Stimulated activated CD4-positive, alpha-beta T cell treated with anti-CD3 and anti-CD28 coated beads, Interleukin-2, amount 100 ng/mL, for 24 hours (primary cell): Measurements from ENCODE around the gene FNDC8.
"Not testable (repeated sequence)": the region's sequence is repeated elsewhere in the genome, so short reads cannot be mapped to it uniquely, and the experiment has no call there.

ENCODE experiments used
- DNase-seq, 2 donors: peaks; one replicate each; pipeline ENCODE4 v3.0.0-alpha.2; 2020

Gene FNDC8

DNA sequence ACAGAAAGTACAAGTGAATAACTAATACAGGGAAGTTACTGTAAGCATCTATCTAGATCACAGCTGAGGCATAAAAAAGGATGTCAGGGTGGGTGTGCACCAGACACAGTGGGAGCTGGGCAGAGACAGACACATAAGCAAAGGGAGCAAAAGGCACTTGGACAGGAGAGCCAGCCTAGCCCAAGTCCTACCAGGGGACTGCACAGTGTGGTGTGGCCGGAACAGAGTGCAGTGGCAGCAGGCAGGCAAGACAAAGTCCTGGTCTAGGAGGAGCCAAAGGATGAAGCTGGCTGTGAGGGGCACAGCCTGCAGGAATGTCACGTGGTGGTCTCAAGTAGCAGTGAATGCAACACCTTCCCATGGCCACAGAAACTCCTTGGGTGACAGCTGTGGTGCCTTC lies 23.6 kb upstream of the FNDC8 start:
- no peak for DNase-seq

DNA sequence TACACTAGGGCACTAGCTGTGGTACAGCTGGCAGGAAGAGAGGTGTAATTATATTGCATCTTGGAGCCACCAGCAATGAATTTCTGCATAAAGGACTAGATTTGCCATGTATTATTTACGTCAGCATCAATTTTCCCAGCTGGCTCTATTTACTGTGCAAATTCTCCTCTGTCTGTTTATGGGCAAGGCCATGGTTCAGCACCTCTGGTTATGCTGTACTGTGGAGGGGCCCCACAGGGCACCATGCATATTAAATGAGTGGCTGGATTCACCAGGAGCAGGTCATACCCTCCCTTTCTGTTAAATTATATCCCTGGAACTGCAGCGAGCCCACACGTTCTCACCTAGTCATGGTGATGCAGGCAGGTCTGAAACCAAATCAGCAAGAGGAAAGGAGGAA lies 21.5 kb upstream of the FNDC8 start:
- DNase-seq = no peak

DNA sequence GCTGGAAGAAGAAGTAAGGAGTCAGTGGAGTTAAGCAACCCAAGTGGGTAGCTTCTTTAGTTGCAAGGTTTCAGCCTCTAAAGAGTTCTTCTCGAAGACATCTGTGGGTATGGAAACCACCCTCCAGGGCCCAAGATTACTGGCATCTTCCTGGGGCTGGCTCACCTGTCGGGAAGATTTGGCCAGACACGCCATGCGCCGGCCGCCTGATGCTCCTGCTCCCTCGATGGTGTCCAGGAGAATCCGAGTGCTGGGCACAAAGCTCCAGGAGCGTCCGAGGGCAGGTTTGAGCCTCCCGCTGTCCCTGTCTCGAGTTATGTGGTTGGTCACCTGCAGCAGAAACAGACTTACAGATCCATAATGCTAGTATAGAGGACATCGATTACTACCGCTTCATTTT lies 20.4 kb upstream of the FNDC8 start:
- DNase-seq = no peak

DNA sequence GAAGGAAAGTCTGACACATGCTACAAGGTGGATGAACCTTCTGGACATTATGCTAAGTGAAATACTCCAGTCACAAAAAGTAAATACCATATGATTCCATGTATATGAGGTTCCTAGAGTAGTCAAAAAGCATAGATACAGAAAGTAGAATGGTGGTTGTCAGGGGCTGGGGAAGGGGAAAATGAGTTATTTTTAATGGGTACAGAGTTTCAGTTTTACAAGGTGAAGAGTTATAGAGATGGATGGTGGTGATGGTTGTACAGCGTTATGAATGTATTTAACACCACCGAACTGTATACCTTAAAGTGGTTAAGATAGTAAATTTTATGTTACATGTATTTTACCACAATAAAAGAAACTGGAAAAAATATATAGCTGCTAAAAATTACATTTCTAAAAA lies 19.7 kb upstream of the FNDC8 start:
- no peak for DNase-seq

DNA sequence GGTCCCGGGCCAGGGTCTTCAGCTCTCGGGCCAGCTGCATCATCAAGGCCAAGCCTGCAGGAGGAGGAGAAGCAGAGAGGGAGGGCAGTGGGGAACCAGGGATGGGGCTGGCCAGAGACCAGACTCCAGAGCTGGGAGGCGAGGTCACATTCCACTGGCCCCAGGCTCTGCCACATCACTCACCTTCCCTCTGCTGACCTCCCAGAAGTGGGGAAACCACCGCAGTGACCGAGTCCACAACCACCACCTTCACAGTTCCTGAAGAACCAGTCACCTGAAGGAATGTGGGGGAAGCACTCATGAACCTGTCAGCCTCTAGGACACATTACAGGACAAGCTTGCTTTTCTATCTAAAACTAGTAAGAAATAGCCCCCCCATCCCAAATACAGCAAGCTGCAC lies 18.1 kb upstream of the FNDC8 start:
- no peak for DNase-seq

DNA sequence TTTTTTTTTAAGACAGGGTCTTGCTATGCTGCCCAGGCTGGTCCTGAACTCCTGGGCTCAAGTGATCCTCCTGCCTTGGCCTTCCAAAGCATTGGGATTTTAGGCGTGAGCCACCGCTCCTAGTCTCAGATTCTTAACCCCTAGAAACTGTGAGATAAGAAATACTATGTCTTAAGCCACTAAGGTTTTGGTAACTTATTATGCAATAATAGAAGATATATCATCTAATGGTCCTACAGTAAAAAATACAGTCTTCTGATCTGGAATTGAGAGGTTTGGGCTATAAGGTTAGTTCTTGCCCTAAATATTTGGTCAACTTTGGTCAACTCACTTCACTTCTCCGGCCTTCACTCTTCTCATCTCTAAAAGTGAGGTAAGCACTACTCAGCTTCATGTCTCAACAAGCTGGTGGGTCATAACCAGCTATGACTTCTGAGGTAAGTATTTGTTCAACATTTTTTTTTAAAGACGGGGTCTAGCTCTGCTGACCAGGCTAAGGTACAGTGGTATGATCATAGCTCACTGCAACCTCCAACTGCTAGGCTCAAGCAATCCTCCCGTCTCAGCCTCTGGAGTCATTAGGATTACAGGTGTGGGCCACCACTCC lies 16.5 kb upstream of the FNDC8 start:
- DNase-seq = no peak

DNA sequence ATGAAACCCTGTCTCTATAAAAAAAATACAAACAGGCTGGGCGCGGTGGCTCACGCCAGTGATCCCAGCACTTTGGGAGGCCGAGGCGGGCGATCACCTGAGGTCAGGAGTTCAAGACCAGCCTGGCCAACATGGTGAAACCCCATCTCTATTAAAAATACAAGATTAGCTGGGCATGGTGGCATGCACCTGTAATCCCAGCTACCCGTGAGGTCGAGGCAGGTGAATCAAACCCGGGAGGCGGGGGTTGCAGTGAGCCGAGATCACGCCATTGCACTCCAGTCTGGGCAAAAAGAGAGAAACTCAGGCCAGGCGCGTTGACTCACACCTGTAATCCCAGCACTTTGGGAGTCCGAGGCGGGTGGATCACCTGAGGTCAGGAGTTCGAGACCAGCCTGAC lies 10.6 kb upstream of the FNDC8 start:
- not testable (repeated sequence) for DNase-seq

DNA sequence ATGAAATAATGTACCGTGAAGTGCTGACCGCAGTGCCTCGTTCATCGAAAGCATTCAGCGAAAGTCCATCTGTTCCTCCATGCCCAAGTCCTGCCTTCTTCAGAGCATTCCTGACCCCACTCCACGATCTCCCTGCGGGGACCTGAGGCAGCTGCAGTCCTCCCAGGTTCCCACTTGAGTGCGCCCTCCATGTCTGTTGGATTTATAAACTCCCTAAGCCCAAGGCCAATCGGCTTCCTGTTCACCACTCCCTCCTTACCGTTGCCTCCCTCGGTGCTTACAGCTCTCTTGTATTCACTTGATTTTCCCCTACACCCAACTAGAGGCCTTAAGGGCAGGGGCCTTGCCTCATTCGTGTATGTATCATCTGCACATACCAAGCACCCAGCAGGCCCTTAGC lies 4.6 kb upstream of the FNDC8 start:
- no peak for DNase-seq

DNA sequence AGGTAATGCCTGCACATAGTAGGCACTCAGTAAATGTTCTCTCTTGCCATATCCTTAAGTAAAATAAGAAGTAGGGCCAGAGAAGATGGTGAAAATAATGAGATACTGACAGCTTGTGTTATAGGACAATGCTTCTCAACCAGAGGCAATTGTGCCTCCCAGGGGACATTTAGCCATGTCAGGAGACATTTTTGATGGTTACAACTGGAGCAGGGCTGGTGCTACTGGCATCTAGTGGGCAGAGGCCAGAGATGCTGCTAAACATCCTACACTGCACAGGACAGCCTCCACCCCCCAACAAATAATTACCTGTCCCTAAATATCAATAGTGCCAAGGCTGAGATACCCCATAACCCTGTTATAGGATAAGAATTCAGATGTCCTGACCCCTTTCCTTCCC lies 3.4 kb upstream of the FNDC8 start:
- peak in 1 of 2 donors; percentile 36 for DNase-seq

DNA sequence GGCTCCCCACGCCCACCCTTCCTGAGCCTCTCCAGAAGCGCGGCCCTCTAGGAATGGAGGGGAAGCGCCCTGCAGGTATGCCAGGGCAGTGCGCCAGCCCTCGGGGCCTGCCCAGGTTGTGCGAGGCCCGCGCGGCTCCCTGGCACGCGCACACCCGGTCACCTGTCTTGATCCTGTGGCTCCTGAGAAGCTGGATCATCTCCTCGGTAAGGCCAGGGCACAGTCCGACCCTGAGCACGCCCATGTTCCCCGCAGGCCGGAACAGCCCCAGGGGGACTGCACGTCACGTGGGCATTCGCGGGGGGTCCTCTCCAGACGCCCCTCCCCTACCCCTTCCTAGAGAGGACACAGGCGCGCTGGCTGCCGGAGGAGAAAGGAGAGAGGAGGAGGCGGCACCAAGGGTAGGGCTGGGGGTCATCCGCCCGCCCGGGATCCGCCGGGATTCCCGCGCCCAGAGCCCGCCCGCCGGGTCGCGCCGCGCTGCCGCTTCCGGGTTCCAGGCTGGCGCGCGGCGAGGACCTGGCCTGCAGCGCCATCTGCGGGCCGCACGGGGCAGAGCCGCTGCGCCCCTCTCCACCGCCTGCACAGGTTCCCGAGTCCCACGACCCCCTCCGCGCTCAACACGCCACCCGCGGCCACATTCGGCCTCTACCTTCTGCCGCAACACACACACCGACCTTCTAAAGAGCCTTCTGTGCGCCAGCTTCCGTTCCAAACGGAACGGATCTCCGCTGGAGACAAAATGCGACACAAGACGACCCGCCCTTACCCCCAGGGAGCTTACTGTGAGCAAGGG lies 1.8 kb upstream of the FNDC8 start, which contains the start of gene RAD51D:
Gene RAD51D, minus strand, starts transcription at position 491 of the 796 bp plus-strand sequence. Its CDS starts 247 bp downstream, at position 244.
- peak; percentile 78 to 85 for DNase-seq

DNA sequence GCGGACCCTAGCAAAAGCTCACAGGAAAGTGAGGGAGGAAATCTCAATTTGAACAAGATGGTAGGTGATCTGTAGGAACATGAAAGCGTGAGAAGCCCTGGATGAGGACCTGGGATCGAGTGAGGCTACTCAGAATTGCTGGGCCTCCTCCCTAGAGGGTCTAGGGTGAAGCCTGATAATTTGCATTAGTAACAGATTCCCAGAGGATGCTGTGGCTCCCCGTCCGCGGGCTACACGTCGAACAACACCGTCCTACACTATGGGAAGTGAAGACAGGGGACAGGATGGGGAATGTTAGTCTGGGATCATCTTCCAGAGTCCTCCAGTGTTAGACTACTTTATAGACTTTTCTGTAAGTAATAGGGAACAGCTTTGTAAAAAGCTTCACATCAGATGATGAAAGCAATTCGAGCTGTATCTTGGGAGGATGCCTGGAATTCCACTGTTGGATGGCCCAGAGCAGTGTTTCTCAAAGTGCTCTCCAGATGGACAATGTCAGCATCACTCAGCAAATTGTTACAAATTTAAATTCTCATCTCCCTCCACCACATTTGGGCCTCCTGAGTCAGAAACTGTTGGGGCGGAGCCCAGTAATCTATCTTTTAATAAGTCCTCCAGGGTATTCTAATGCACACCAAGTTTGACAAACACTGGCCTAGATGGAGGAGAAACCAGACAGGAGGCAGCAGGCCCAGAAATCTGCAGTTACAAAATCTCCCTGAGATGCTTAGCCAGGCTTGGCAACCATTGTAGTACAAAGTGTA lies 6.5 kb downstream of the FNDC8 start:
- DNase-seq = no peak

DNA sequence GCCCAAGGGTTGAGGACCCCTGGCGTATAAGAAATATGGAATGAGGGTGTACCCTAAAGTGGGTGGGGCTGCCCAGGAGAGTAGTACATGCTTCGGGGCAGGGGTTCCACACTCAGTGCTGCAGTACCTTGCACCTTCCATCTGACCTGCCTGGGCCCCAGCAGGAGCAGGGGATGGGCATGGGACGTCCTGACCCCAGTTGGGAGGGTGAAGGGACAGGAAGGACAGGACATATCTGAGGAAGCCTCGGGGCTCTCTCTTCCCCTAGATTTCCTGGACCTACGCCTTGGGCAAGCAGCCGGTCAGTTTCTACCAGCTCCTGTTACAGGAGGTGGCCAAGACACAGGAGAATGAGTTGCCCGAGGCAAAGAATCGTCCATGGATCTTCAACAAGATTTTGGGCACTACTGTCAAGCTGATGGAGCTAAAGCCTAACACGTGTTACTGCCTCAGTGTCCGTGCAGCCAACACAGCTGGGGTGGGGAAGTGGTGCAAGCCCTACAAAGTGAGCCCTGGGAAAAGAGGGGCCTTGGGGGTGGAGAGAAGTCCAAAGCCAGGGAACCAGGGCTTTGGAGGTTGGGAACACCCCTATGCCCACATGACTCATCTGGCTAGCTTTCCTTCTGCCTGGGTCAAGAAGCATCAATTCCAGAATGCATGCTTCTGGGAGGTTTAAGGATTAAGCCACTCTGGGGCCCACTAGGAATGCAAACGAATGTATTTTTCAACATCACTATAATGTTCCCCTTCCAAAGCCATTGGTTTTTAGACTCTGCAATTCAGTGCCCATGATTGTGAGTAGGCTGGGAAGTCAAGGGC lies 7.9 kb downstream of the FNDC8 start:
- DNase-seq = no peak

DNA sequence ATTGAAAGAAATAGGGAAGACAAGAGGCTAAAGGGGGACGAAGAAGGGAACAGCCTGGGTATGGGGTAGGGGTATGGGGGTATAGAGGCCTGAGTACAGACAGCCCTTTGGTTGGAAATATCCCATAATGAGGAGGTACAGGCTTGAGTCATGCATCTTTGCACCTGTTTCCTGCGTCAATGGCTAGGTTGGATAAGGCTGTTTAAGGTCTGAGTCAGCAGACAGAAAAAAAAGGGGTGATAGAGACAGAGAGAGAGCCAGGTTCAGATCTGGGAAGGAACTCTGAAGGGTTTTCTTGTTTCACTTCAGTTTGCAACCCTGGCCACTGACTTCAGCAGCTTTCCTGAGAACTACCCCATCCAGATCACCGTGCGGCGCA lies 8.5 kb downstream of the FNDC8 start:
- DNase-seq = no peak

DNA sequence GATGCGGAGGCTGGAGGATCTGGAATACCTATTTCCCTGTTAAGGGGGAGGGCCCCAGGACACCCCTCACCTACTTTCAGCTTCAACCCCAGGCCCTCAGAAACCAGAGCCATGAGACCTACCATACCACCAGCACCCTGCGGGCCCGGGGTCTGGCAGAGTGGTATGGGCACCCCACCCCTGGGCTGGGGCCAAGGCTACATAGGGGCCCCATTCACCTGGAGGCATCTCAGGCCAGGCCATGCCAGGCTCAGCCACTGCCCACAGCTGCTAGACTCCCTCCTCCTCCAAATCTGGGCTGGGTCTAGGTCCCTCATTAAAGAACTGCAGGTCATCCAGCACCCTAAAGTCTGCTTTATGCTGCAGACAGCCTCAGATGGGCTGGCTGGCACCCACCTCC lies 9.0 kb downstream of the FNDC8 start:
- DNase-seq = no peak

DNA sequence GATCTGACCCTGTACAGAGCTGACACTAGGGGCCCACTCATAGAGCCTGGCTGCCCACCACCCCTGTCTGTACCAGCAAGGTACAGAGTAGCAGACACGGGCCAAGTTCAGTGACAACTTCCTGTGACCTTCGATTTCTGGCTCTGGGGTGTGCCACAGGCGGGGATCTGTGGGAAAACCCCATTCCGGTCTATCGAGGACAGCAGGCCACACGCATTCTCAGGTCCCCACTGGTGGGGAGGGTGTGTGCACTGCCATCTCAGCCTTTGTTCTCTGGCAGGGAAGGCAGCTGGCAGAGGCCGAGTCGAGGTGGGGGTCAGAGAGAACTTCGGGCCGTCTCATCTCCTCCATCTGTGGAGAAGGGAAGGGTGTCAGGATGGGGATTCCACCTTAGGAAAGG lies 10.7 kb downstream of the FNDC8 start:
- DNase-seq = no peak

DNA sequence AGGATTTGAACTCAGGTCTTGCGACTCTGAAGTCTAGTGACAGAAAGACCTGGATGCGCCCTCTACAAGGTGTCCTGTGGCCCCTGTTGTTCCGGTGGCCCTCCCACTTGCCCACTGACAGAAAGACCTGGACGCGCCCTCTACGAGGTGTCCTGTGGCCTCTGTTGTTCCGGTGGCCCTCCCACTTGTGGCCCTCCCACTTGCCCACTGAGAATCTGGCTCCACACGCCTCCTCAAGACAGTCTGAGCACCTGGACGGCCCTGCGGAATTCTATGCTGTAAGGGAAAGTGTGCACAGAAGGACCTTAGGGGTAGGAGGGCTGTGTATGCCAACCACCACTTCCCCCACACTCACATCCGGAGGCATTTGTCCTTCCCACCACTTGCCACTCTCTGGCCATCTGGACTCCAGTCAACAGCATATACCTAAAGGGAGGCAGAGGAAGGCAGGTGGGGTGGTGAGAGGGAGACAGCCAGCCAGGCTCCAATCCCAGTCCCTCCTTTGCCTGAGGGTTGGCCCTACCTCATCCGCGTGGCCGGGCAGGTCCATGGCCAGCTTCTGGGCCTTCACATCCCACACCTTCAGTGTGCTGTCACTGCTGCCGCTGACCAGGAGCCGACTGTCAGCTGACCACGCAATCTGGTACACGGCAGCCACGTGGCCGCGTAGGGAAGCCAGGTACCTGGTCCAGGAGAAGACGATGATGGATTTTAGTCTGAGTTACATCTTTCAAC lies 11.6 kb downstream of the FNDC8 start:
- no peak for DNase-seq

DNA sequence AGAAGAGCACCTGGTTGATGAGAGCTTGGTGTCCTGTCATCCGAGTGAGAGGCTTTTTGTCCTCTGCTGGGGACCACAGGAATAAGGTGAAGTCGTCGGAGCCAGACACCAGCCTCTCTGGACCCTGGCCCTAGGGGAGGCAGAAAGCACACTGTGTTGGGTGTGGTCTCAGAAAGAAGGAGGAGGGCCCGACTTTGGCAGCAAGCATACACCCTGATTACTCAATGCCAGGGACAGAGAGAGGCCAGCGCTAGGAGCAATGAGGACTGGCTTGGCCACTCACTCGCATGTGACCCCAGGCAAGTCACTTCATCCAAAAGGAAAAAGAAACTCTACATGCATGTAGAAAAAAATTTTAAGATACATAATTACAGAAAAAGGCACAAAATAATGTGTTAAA lies 13.9 kb downstream of the FNDC8 start:
- no peak for DNase-seq

DNA sequence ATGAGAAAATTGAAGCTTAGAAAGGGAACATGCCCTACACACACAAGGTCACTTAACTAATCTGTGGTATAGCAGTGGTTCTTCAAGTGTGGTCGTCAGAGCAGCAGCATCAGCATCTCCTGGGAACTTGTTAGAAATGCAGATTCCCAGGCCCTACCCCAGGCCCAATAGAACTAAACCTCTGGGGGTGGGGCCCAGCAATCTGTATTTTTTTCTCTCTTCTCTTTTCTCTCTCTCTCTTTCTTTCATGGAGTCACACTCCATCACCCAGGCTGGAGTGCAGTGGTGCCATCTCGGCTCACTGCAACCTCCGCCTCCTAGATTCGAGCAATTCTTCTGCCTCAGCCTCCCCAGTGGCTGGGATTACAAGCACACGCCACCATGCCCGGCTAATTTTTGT lies 16.8 kb downstream of the FNDC8 start:
- no peak for DNase-seq

DNA sequence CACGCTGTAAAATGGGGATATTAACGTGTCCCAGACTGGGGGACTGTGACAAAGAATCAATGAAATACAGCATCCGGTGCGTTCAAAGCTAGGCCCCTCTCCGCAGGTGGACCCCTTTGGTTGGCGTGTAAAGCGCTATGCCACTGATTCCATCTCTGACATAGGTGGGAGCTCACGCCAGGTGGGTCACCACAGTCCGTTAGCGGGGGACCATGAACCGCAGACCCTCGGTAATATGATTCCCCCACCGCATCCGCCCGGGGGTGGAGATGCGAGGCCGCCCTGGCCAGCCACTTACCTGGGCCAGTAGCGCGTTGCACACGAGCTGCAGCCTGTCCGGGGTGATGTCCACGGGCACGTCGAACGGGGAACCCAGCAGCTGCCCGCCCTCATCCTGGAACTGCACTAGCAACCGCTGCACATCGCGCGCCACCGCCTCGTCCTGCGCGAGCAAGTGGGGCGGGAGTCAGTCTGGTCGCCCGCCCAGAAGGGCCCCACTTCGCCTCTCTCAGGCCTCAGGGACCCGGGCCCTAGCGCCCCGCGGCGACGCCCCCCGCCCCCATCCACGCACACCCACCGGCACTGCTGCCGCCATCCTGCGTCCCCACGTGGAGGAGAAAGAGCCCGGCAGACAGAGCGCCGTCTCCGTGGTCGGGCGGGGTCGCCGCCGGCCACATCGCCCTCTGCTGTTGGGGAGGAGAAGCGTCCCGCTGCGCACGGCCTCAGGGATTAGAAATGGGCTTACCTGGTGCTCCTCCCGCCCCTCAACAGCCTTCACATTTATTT lies 20.5 kb downstream of the FNDC8 start, which contains the start of gene NLE1:
Gene NLE1, minus strand, starts transcription at position 623 of the 786 bp plus-strand sequence. Its CDS starts 28 bp downstream, at position 595.
- peak; percentile 91 to 92 for DNase-seq

DNA sequence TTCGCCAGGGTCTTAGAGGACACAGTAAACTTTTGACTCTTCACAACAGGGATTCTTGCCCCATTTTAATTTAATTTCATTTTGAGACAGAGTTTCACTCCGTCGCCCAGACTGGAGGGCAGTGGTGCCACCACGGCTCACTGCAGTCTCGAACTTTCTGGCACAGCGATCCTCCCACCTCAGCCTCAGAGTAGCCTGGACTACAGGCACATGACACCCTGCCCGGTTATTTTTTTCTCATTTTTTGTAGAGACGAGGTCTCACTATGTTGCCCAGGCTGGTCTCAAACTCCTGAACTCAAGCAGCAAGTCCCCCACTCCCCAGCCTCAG lies 21.0 kb downstream of the FNDC8 start:
- no peak for DNase-seq

DNA sequence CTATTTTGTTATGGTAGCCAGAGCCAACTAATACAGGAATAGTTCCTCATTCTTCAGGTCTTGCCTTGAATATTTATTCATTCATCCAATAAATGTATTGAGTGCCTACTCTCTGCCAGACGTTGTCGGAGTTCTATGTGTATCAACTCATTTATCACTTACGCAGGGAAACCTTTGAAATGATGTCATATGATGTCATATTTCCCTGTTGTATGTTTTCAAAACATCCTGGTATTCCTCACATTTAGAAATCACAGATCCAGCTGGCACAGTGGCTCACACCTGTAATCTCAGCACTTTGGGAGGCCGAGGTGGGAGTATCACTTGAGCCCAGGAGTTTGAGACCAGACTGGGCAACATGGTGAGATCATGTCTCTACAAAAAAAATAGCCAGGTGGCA lies 23.4 kb downstream of the FNDC8 start:
- DNase-seq = no peak
